ENCODE results near the gene RPLP2.

The RPLP2 gene

GRCh38 chr11:801097-801780 lies 8.5 kb upstream of the RPLP2 start:
- Histone ChIP-seq H3K4me2 (ENCODE audit: low read length) (no peak overlapping the region), H3K4ac (ENCODE audit: low read depth, low read length) (no peak overlapping the region), H4K8ac (ENCODE audit: low read depth, low read length) (no peak overlapping the region), H3K79me1 (ENCODE audit: low read length) (peaks cover 4% of the 10 kb centered on the region), H3K23ac (ENCODE audit: low read length) (no peak overlapping the region), H3K27me3 (ENCODE audit: insufficient read depth, low read length, poor library complexity) (no peaks in the 10 kb centered on the region), H3K56ac (ENCODE audit: low read length) (no peak overlapping the region), H3K79me2 (ENCODE audit: control insufficient read depth, insufficient read depth, low read length) (peaks cover 3% of the 10 kb centered on the region), H3K4me1 (ENCODE audit: control insufficient read depth, low read depth, low read length) (peaks cover 4% of the 10 kb centered on the region), H3K4me3 (ENCODE audit: low read length) (no peak overlapping the region), H3K27ac (ENCODE audit: low read depth, low read length) (no peak overlapping the region), H2BK15ac (replicated peaks; ENCODE audit: low read depth) (no peak overlapping the region), H2AK5ac (ENCODE audit: low read length) (no peak overlapping the region), H4K5ac (ENCODE audit: low read length) (no peak overlapping the region), H3K9ac (ENCODE audit: low read length) (no peak overlapping the region), H2BK5ac (ENCODE audit: low read length) (no peak overlapping the region), H3K18ac (ENCODE audit: low read length) (no peak overlapping the region), H2BK120ac (ENCODE audit: low read depth, low read length) (no peak overlapping the region), H3K36me3 (ENCODE audit: control insufficient read depth, insufficient read depth, low read length) (no peaks in the 10 kb centered on the region)
- no CpG with 5 or more reads among the region's 20 CpGs for WGBS (ENCODE audit: extremely low coverage, insufficient coverage, low lambda C conversion rate)
- DNase-seq, result no peak

DNA sequence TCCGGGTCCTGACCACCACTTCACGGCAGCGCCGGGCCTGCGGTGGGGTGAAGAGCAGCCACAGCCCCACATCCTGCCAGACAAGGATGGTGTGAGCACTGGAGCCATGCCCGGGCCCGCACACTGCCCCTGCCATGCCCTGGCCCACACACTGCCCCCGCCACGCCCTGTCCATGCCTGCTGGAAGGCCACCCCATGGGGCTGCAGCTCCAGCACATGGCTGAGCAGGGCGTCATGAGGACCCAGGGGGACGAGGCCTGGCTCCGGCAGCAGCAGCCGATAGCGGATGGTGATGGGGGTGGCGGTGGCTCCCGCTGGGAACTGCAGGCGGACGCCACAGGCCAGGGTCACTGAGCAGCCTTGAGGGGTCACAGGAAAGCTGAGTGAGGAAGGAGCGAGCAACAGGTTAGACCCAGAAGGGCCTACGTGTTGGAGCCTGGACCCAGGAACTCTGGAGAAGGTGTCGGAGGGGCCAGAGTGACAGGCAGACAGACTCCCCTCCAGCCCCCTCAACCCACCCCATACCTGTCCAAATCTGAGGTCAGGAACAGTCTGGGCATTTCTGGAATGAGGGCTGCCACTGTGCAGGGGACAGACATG lies 7.6 kb upstream of the RPLP2 start:
- Histone ChIP-seq H3K4me3 (ENCODE audit: low read length) (no peak overlapping the region), H3K18ac (ENCODE audit: low read length) (no peak overlapping the region), H2AK5ac (ENCODE audit: low read length) (no peak overlapping the region), H3K4ac (ENCODE audit: low read depth, low read length) (no peak overlapping the region), H3K23ac (ENCODE audit: low read length) (no peak overlapping the region), H3K27me3 (ENCODE audit: insufficient read depth, low read length, poor library complexity) (no peaks in the 10 kb centered on the region), H3K4me2 (ENCODE audit: low read length) (no peak overlapping the region), H3K9ac (ENCODE audit: low read length) (no peak overlapping the region), H3K79me2 (ENCODE audit: control insufficient read depth, insufficient read depth, low read length) (no peaks in the 10 kb centered on the region), H3K79me1 (ENCODE audit: low read length) (no peaks in the 10 kb centered on the region), H2BK15ac (replicated peaks; ENCODE audit: low read depth) (no peak overlapping the region), H2BK5ac (ENCODE audit: low read length) (no peak overlapping the region), H3K27ac (ENCODE audit: low read depth, low read length) (no peak overlapping the region), H2BK120ac (ENCODE audit: low read depth, low read length) (no peak overlapping the region), H3K4me1 (ENCODE audit: control insufficient read depth, low read depth, low read length) (peaks cover 4% of the 10 kb centered on the region), H3K56ac (ENCODE audit: low read length) (no peak overlapping the region), H4K5ac (ENCODE audit: low read length) (no peak overlapping the region), H3K36me3 (ENCODE audit: control insufficient read depth, insufficient read depth, low read length) (no peaks in the 10 kb centered on the region), H4K8ac (ENCODE audit: low read depth, low read length) (no peak overlapping the region)
- WGBS (ENCODE audit: extremely low coverage, insufficient coverage, low lambda C conversion rate), result no CpG with 5 or more reads among the region's 21 CpGs
- no peak for DNase-seq

- no CpG with 5 or more reads among the region's 28 CpGs for WGBS (ENCODE audit: extremely low coverage, insufficient coverage, low lambda C conversion rate)
- Histone ChIP-seq H2BK15ac (replicated peaks; ENCODE audit: low read depth) (no peak overlapping the region), H3K27me3 (ENCODE audit: insufficient read depth, low read length, poor library complexity) (no peaks in the 10 kb centered on the region), H2BK120ac (ENCODE audit: low read depth, low read length) (no peak overlapping the region), H3K23ac (ENCODE audit: low read length) (no peak overlapping the region), H3K9ac (ENCODE audit: low read length) (no peak overlapping the region), H3K79me1 (ENCODE audit: low read length) (no peaks in the 10 kb centered on the region), H3K27ac (ENCODE audit: low read depth, low read length) (no peak overlapping the region), H2BK5ac (ENCODE audit: low read length) (no peak overlapping the region), H3K18ac (ENCODE audit: low read length) (no peak overlapping the region), H3K56ac (ENCODE audit: low read length) (no peak overlapping the region), H3K79me2 (ENCODE audit: control insufficient read depth, insufficient read depth, low read length) (no peaks in the 10 kb centered on the region), H3K4me3 (ENCODE audit: low read length) (no peak overlapping the region), H3K4me1 (ENCODE audit: control insufficient read depth, low read depth, low read length) (peaks cover 4% of the 10 kb centered on the region), H3K4ac (ENCODE audit: low read depth, low read length) (no peak overlapping the region), H3K36me3 (ENCODE audit: control insufficient read depth, insufficient read depth, low read length) (no peaks in the 10 kb centered on the region), H4K8ac (ENCODE audit: low read depth, low read length) (no peak overlapping the region), H2AK5ac (ENCODE audit: low read length) (no peak overlapping the region), H4K5ac (ENCODE audit: low read length) (no peak overlapping the region), H3K4me2 (ENCODE audit: low read length) (no peak overlapping the region)
- DNase-seq, result no peak
These were observed 6.9 kb upstream of the RPLP2 start for GRCh38 chr11:802693-803466.

DNA sequence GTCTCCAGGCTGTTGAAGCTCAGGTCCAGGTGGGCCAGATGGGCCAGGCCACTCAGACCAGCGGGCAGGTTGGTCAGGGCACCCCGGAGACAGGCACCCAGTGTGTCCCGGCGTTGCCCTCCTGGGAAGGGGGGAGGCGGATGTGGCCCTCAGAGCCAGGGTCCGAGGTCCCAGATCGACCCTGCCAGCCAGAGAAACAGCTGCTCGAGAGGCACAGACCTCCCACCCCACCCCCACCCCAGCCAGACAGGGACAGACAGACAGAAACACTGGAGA lies 6.4 kb upstream of the RPLP2 start:
- Histone ChIP-seq H3K4me2 (ENCODE audit: low read length) (no peak overlapping the region), H2BK5ac (ENCODE audit: low read length) (no peak overlapping the region), H3K4ac (ENCODE audit: low read depth, low read length) (no peak overlapping the region), H3K27me3 (ENCODE audit: insufficient read depth, low read length, poor library complexity) (no peaks in the 10 kb centered on the region), H4K5ac (ENCODE audit: low read length) (no peak overlapping the region), H3K4me1 (ENCODE audit: control insufficient read depth, low read depth, low read length) (peaks cover 4% of the 10 kb centered on the region), H2BK15ac (replicated peaks; ENCODE audit: low read depth) (no peak overlapping the region), H3K79me1 (ENCODE audit: low read length) (no peaks in the 10 kb centered on the region), H3K23ac (ENCODE audit: low read length) (no peak overlapping the region), H3K79me2 (ENCODE audit: control insufficient read depth, insufficient read depth, low read length) (peaks cover under 1% of the 10 kb centered on the region), H3K27ac (ENCODE audit: low read depth, low read length) (no peak overlapping the region), H3K36me3 (ENCODE audit: control insufficient read depth, insufficient read depth, low read length) (no peaks in the 10 kb centered on the region), H3K56ac (ENCODE audit: low read length) (no peak overlapping the region), H2BK120ac (ENCODE audit: low read depth, low read length) (no peak overlapping the region), H2AK5ac (ENCODE audit: low read length) (no peak overlapping the region), H3K18ac (ENCODE audit: low read length) (no peak overlapping the region), H3K4me3 (ENCODE audit: low read length) (no peak overlapping the region), H3K9ac (ENCODE audit: low read length) (no peak overlapping the region), H4K8ac (ENCODE audit: low read depth, low read length) (no peak overlapping the region)
- no peak for DNase-seq
- no CpG with 5 or more reads among the region's 8 CpGs for WGBS (ENCODE audit: extremely low coverage, insufficient coverage, low lambda C conversion rate)

DNA sequence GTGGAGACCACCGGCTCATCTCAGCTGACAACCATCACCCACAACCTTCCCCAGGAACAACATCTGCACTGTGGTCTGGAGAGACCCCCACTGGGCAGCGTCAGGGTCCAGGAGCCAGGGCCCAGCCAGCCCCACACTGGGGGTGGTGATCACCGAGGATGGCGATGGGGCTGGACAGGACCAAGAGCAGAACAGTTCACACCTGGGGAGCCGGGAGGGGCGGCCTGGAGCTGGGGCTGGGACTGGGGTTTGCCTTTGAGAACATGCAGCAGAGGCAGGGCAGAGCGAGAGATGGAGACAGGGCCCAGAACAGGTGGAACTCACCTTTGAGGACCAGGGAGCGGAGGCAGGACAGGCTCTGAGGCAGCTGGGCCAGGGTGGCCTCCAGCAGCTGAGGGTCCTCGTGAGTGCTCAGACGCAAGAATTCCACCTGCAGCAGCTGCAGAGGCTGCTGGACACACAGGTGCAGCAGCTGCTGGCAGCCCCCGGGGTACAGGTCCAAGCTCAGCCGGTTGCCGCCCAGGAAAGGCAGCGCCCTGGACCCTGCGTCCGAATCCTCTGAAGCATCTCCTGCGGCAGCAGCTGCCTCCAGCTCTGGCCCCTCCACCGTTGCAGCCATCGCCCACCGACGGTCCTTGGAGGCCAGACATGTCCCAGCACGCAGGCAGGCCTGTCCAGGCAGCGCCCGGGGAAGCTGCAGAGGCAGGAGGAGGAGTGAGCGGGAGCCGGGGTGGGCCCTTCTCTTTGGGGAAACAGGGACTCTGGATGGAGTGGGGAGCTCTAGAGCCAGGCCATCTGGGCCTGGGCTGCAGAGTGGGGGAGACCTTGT lies 5.8 kb upstream of the RPLP2 start:
- H2AK5ac ChIP-seq (ENCODE audit: low read length), result no peak overlapping the region
- no peak overlapping the region for H4K5ac ChIP-seq (ENCODE audit: low read length)
- H3K79me2 ChIP-seq (ENCODE audit: control insufficient read depth, insufficient read depth, low read length), result peaks cover 6% of the 10 kb centered on the region
- no peak overlapping the region for H2BK5ac ChIP-seq (ENCODE audit: low read length)
- H3K79me1 ChIP-seq (ENCODE audit: low read length), result peaks cover 2% of the 10 kb centered on the region
- no peak overlapping the region for H3K27ac ChIP-seq (ENCODE audit: low read depth, low read length)
- no peaks in the 10 kb centered on the region for H3K27me3 ChIP-seq (ENCODE audit: insufficient read depth, low read length, poor library complexity)
- WGBS (ENCODE audit: extremely low coverage, insufficient coverage, low lambda C conversion rate), result no CpG with 5 or more reads among the region's 26 CpGs
- H3K18ac ChIP-seq (ENCODE audit: low read length), result peak overlapping the region; percentile 73
- H3K23ac ChIP-seq (ENCODE audit: low read length), result peak overlapping the region; percentile 89
- H4K8ac ChIP-seq (ENCODE audit: low read depth, low read length), result no peak overlapping the region
- no peak overlapping the region for H3K4me3 ChIP-seq (ENCODE audit: low read length)
- H3K4ac ChIP-seq (ENCODE audit: low read depth, low read length), result peak overlapping the region; percentile 81
- peak overlapping the region; percentile 88 for H3K56ac ChIP-seq (ENCODE audit: low read length)
- peaks cover 4% of the 10 kb centered on the region for H3K4me1 ChIP-seq (ENCODE audit: control insufficient read depth, low read depth, low read length)
- peak overlapping the region; percentile 9 for H2BK120ac ChIP-seq (ENCODE audit: low read depth, low read length)
- DNase-seq, result no peak
- H3K36me3 ChIP-seq (ENCODE audit: control insufficient read depth, insufficient read depth, low read length), result no peaks in the 10 kb centered on the region
- H3K4me2 ChIP-seq (ENCODE audit: low read length), result peak overlapping the region; percentile 91
- H2BK15ac ChIP-seq (replicated peaks; ENCODE audit: low read depth), result no peak overlapping the region
- H3K9ac ChIP-seq (ENCODE audit: low read length), result peak overlapping the region; percentile 91

Data from mesendoderm (in vitro differentiated cells).